GM12878 (cell line): Measurements from ENCODE around the gene NADSYN1. TPM values are rescaled to one million over a fixed set of nuclear protein-coding genes. Genes with fewer than 3 reads are reported as not detected.

Experiments
- ATAC-seq: fragments of 200-7000 bp; cut with Tn5 transposase; 3 replicates; pipeline ENCODE4 v1.9.1; 2020; ENCODE audit warnings: mild to moderate bottlenecking, moderate library complexity
- BruUV-seq: library from RNA; stranded (reverse); fragments of 400-500 nt; replicated peaks from 2 replicates; lab custom pipeline; 2021; lab: Mats Ljungman, UMichigan
- CTCF ChIA-PET: fragments of 300-600 bp; sonication (Branson Sonifier 250); formaldehyde crosslinking; extraction: SDS; loops from one replicate; lab custom pipeline; 2021; ENCODE audit warnings: inconsistent platforms; lab: Yijun Ruan, JAX
- POLR2A ChIA-PET: fragments of 350-600 bp; formaldehyde crosslinking; extraction: SDS; loops from one replicate; lab custom pipeline; 2021; ENCODE audit warnings: inconsistent platforms; lab: Charles Lee
- RAD21 ChIA-PET: fragments of 300-600 bp; sonication (Branson Sonifier 250); formaldehyde crosslinking; loops from one replicate; lab custom pipeline; 2023; ENCODE audit warnings: antibody characterized with exemption; ENCODE audit not compliant: unreplicated experiment; lab: Charles Lee
- SMC1A ChIA-PET: fragments of 300-600 bp; sonication (Branson Sonifier 250); formaldehyde crosslinking; loops from one replicate; lab custom pipeline; 2023; ENCODE audit not compliant: unreplicated experiment, uncharacterized antibody; lab: Charles Lee
- DNase-seq: peaks from one replicate; pipeline ENCODE4 v3.0.0-alpha.2; 2011; ENCODE audit warnings: low read depth, low spot score
- FAIRE-seq: peaks from 3 replicates; lab custom pipeline; 2011; peaks lifted over from hg19 to GRCh38; lab: Jason Lieb, UNC
- H2AFZ ChIP-seq: 2 replicates; pipeline ENCODE4 v1.6.0; 2011; ENCODE audit warnings: low read depth, low read length, control low read depth; ENCODE audit not compliant: control insufficient read depth
- H3K27ac ChIP-seq: 2 replicates; pipeline ENCODE4 v1.5.1; 2011; ENCODE audit warnings: control low read depth; ENCODE audit not compliant: control insufficient read depth, insufficient read depth
- H3K27me3 ChIP-seq, 2 experiments: replicated peaks in 1 of 2; 2 replicates each; pipeline versions ENCODE4 v1.6.0 to v1.6.1; 2011; ENCODE audit warnings: low read length in 1 of 2; ENCODE audit not compliant: control insufficient read depth in 2 of 2, insufficient read depth in 2 of 2
- H3K36me3 ChIP-seq, 2 experiments: 2 replicates each; pipeline ENCODE4 v1.5.1; 2011; ENCODE audit warnings: low read length in 1 of 2; ENCODE audit not compliant: control insufficient read depth in 2 of 2, insufficient read depth in 2 of 2
- H3K4me1 ChIP-seq: 2 replicates; pipeline ENCODE4 v1.6.1; 2011; ENCODE audit warnings: mild to moderate bottlenecking, low read length, moderate library complexity, mixed read lengths; ENCODE audit not compliant: control insufficient read depth, insufficient read depth
- H3K4me2 ChIP-seq: 2 replicates; pipeline ENCODE4 v1.6.0; 2011; ENCODE audit warnings: control low read depth; ENCODE audit not compliant: control insufficient read depth, insufficient read depth
- H3K4me3 ChIP-seq: fragments of 200-600 bp; sonication (generic); 2 replicates; pipeline ENCODE4 v1.5.1; 2016
- H3K79me2 ChIP-seq: 2 replicates; pipeline ENCODE4 v1.6.0; 2011; ENCODE audit warnings: low read length; ENCODE audit not compliant: control insufficient read depth, insufficient read depth
- H3K9ac ChIP-seq: 2 replicates; pipeline ENCODE4 v1.8.0; 2011; ENCODE audit warnings: low read length, control low read depth, mixed read lengths; ENCODE audit not compliant: control insufficient read depth, insufficient read depth
- H3K9me3 ChIP-seq: replicated peaks from 3 replicates; pipeline ENCODE4 v1.5.1; 2011; ENCODE audit warnings: mild to moderate bottlenecking, low read length; ENCODE audit not compliant: control insufficient read depth, insufficient read depth
- H4K20me1 ChIP-seq: 2 replicates; pipeline ENCODE4 v1.6.0; 2011; ENCODE audit not compliant: control insufficient read depth, insufficient read depth
- BMI1 ChIP-seq: fragments of 450-650 bp; IDR thresholded peaks from 2 replicates; pipeline ENCODE4 v1.6.1; 2016; ENCODE audit warnings: mild to moderate bottlenecking, moderate library complexity, borderline replicate concordance
- EED ChIP-seq: sonication (generic); IDR thresholded peaks from 2 replicates; pipeline ENCODE4 v1.6.1; 2016; ENCODE audit warnings: antibody characterized with exemption, low read depth
- EGR1 ChIP-seq, 2 experiments: IDR thresholded peaks; 1 replicate in 1 of 2; 2 replicates in 1 of 2; pipeline ENCODE4 v1.6.1; 2011 to 2012; ENCODE audit warnings: low read depth in 2 of 2, low read length in 2 of 2, borderline replicate concordance in 1 of 2, mild to moderate bottlenecking in 1 of 2, moderate library complexity in 1 of 2
- ESRRA ChIP-seq: IDR thresholded peaks from 2 replicates; pipeline ENCODE4 v1.6.1; 2012; ENCODE audit warnings: mild to moderate bottlenecking, low read length, improper control_type of control experiment
- FOS ChIP-seq: IDR thresholded peaks from 3 replicates; pipeline ENCODE4 v1.6.1; 2011; ENCODE audit warnings: borderline replicate concordance; ENCODE audit not compliant: insufficient read length; ENCODE audit errors: extremely low read depth
- FOXK2 ChIP-seq: fragments of 450-650 bp; IDR thresholded peaks from 2 replicates; pipeline ENCODE4 v1.6.1; 2017; ENCODE audit warnings: mild to moderate bottlenecking, moderate library complexity
- IRF4 ChIP-seq: IDR thresholded peaks from 2 replicates; pipeline ENCODE4 v1.6.1; 2011; ENCODE audit warnings: low read depth, low read length
- LARP7 ChIP-seq: fragments of 450-650 bp; IDR thresholded peaks from 2 replicates; pipeline ENCODE4 v1.6.1; 2017; ENCODE audit warnings: mild to moderate bottlenecking
- NFXL1 ChIP-seq: fragments of 450-650 bp; IDR thresholded peaks from 2 replicates; pipeline ENCODE4 v1.6.1; 2017; ENCODE audit warnings: antibody characterized with exemption, mild to moderate bottlenecking, borderline replicate concordance
- NR2F1 ChIP-seq: fragments of 450-650 bp; conservative IDR thresholded peaks from 2 replicates; pipeline ENCODE4 v1.6.1; 2017; ENCODE audit warnings: mild to moderate bottlenecking
- STAT3 ChIP-seq: IDR thresholded peaks from 2 replicates; pipeline ENCODE4 v1.6.1; 2011; ENCODE audit warnings: low read depth, low read length, improper control_type of control experiment
- SUPT20H ChIP-seq: IDR thresholded peaks from 2 replicates; pipeline ENCODE4 v1.6.1; 2011; ENCODE audit warnings: low read depth, mild to moderate bottlenecking, low read length, moderate library complexity, borderline replicate concordance; ENCODE audit not compliant: control insufficient read depth
- SUZ12 ChIP-seq: fragments of 200-600 bp; sonication (generic); IDR thresholded peaks from one replicate; pipeline ENCODE4 v1.6.1; 2018; ENCODE audit warnings: antibody characterized with exemption, mild to moderate bottlenecking; ENCODE audit not compliant: unreplicated experiment
- TCF3 ChIP-seq: IDR thresholded peaks from 2 replicates; pipeline ENCODE4 v1.6.1; 2012; ENCODE audit warnings: low read depth, mild to moderate bottlenecking, low read length, borderline replicate concordance; ENCODE audit not compliant: insufficient read depth
- ZBED1 ChIP-seq: IDR thresholded peaks from 2 replicates; pipeline ENCODE4 v1.6.1; 2016; ENCODE audit warnings: borderline replicate concordance
- WGBS: methylation state at CpG from one replicate; pipeline ENCODE4 v1.1.6; 2016; ENCODE audit warnings: low lambda C conversion rate; ENCODE audit not compliant: insufficient replicate concordance, insufficient coverage; ENCODE audit errors: missing lambda C conversion rate; 5-methylcytosine and 5-hydroxymethylcytosine counted together
- in situ Hi-C: fragments of 300-500 bp; cut with MboI; formaldehyde crosslinking; loops from 9 replicates; pipeline ENCODE4 v1.14.3; 2018; ENCODE audit warnings: mixed read lengths
- intact Hi-C: fragments of 100-400 bp; cut with micrococcal nuclease; formaldehyde crosslinking; loops from one replicate; pipeline ENCODE4 v1.14.2; 2022; ENCODE audit not compliant: unreplicated experiment
- polyA plus RNA-seq, 11 experiments: library from polyadenylated mRNA; depleted of rRNA in 4 of 11; unstranded in 6 of 11; stranded (reverse) in 5 of 11; fragments of >200 nt; fragmentation: Nextera tagmentation in 4 of 11; fragmentation: Illumina TruSeq in 1 of 11; extraction: Ambion mirVana in 4 of 11; extraction: Trizol in 1 of 11; gene quantifications; 1 replicate in 1 of 11; 2 replicates in 10 of 11; pipeline versions ENCODE4 v1.2.1 to v1.2.3, GENCODE V29; 2011 to 2016; ENCODE audit warnings: inconsistent platforms in 2 of 11, missing spikeins in 2 of 11, low read depth in 1 of 11
- total RNA-seq, 4 experiments: library from RNA; depleted of rRNA in 3 of 4; stranded (reverse); fragments of >200 nt in 3 of 4; fragmentation: Illumina TruSeq in 1 of 4; extraction: Trizol in 1 of 4; gene quantifications; 2 replicates each; pipeline versions ENCODE4 v1.2.1 to v1.2.3, GENCODE V29; 2013 to 2021
- TF ChIP-seq, protein P1 (sequence below): fragments of 450-650 bp; IDR thresholded peaks from 2 replicates; pipeline ENCODE4 v1.6.1; 2018; ENCODE audit warnings: mild to moderate bottlenecking, low read depth, moderate library complexity; ENCODE audit not compliant: partially characterized antibody

Gene NADSYN1
- total and polyA plus RNA-seq, 10 of the 15 experiments (the other 5 are each of a cell fraction or from before 2014, with no cell fraction given) = 12.2 to 90.2 (median 69.5) TPM

DNA sequence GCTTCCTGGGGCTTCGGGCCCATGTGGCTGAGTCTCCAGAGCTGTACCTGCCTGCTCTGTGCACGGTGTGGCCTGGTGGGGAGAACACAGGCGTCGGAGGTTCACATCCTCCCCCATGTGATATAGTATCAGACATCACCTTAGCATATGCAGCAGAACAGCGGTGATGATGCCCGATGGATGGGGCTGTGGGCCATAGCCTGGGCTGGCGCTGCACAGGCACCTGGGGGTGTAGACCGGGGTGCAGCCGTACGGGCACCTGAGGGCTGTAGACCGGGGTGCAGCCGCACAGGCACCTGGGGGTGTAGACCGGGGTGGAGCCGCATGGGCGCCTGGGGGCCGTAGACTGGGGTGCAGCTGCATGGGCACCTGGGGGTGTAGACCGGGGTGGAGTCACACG is 29.2 kb downstream of the NADSYN1 start:
- Histone ChIP-seq H3K36me3 (peaks cover 32 to 40% of the 10 kb centered on the region in 2 experiments), H3K4me2 (no peak overlapping the region), H3K9me3 (no peaks in the 10 kb centered on the region), H3K4me1 (no peaks in the 10 kb centered on the region), H3K27me3 (no peaks in the 10 kb centered on the region), H3K4me3 (no peak overlapping the region), H4K20me1 (no peaks in the 10 kb centered on the region), H3K9ac (no peak overlapping the region), H3K27ac (no peak overlapping the region), H3K79me2 (no peaks in the 10 kb centered on the region), H2AFZ (no peak overlapping the region)
- no TSS peak for BruUV-seq
- FAIRE-seq (no peak), DNase-seq (no peak), ATAC-seq (no peak)
- ChIA-PET RAD21 (no interaction called here), CTCF (no interaction called here), SMC1A (no interaction called here), POLR2A (no interaction called here)
- in situ Hi-C loops = no loop called here
- intact Hi-C loops = no loop called here
- 96% methylated on average over 18 of the region's 18 CpGs for WGBS
- TF ChIP-seq ZBED1 = no peak

DNA sequence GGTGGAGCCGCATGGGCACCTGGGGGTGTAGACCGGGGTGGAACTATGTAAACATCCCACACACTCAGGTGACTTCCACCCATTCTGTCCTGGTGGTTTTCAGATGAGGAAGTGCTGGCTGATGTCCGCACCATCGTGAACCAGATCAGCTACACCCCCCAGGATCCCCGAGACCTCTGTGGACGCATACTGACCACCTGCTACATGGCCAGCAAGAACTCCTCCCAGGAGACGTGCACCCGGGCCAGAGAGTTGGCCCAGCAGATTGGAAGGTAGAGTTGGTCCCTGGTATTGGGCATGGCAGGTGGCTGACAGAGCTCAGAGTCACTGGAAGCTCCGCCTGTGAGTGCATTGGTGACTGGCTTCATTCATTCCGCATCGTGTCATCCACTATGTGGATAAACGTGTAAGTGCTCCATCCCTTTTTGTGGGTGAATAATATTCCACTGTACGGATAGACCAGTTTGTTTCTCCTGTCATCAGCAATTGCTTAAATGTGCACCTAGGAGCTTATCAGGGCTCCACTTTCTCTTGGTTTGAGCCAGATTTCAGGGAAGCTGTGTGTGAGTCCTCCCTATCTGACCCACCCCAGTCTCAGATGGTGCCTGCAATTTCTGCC is 29.9 kb downstream of the NADSYN1 start:
- H3K4me1 ChIP-seq = no peaks in the 10 kb centered on the region
- ChIA-PET SMC1A (interaction anchor here (0.6 kb wide), 1 partner anchor 1684 kb away, joined by 3 read pairs; no protein-coding TSS in a partner anchor), POLR2A (no interaction called here), RAD21 (no interaction called here), CTCF (no interaction called here)
- no peaks in the 10 kb centered on the region for H3K9me3 ChIP-seq
- ATAC-seq (no peak), DNase-seq (no peak), FAIRE-seq (no peak)
- no peak overlapping the region for H3K9ac ChIP-seq
- H3K27ac ChIP-seq = no peak overlapping the region
- WGBS = over 99% methylated on average over 13 of the region's 13 CpGs
- no peaks in the 10 kb centered on the region for H4K20me1 ChIP-seq
- no peak overlapping the region for H2AFZ ChIP-seq
- no TSS peak for BruUV-seq
- intact Hi-C loops = no loop called here
- H3K27me3 ChIP-seq = no peaks in the 10 kb centered on the region
- H3K36me3 ChIP-seq = peaks cover 32 to 36% of the 10 kb centered on the region in 2 experiments
- no peak overlapping the region for H3K4me2 ChIP-seq
- in situ Hi-C loops = no loop called here
- no peaks in the 10 kb centered on the region for H3K79me2 ChIP-seq
- no peak overlapping the region for H3K4me3 ChIP-seq
- no peak for TF ChIP-seq TCF3
- no peak for TF ChIP-seq NR2F1
- TF ChIP-seq SUPT20H = no peak
- TF ChIP-seq EED = no peak
- TF ChIP-seq NFXL1 = no peak
- no peak for TF ChIP-seq SUZ12
- no peak for TF ChIP-seq STAT3
- no peak for TF ChIP-seq IRF4
- no peak for TF ChIP-seq BMI1
- no peak for TF ChIP-seq LARP7
- no peak for TF ChIP-seq ESRRA
- no peak for TF ChIP-seq FOXK2
- TF ChIP-seq EGR1 (IDR thresholded peaks at IDR 0.05; ENCODE audit: borderline replicate concordance in 1 of 2, low read depth in 2 of 2, low read length in 2 of 2) = no peak
- TF ChIP-seq, protein P1, sequence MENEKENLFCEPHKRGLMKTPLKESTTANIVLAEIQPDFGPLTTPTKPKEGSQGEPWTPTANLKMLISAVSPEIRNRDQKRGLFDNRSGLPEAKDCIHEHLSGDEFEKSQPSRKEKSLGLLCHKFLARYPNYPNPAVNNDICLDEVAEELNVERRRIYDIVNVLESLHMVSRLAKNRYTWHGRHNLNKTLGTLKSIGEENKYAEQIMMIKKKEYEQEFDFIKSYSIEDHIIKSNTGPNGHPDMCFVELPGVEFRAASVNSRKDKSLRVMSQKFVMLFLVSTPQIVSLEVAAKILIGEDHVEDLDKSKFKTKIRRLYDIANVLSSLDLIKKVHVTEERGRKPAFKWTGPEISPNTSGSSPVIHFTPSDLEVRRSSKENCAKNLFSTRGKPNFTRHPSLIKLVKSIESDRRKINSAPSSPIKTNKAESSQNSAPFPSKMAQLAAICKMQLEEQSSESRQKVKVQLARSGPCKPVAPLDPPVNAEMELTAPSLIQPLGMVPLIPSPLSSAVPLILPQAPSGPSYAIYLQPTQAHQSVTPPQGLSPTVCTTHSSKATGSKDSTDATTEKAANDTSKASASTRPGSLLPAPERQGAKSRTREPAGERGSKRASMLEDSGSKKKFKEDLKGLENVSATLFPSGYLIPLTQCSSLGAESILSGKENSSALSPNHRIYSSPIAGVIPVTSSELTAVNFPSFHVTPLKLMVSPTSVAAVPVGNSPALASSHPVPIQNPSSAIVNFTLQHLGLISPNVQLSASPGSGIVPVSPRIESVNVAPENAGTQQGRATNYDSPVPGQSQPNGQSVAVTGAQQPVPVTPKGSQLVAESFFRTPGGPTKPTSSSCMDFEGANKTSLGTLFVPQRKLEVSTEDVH = no peak
- no peak for TF ChIP-seq FOS
